Measurements from ENCODE around the gene MMP7.

The MMP7 gene

GRCh38 chr11:102527041-102527440 lies 3.5 kb downstream of the MMP7 start:
- TF ChIP-seq MAX (IDR thresholded peaks at IDR 0.05): no peak
- no peak for TF ChIP-seq TEAD4 (IDR thresholded peaks at IDR 0.05)
- no peak for TF ChIP-seq CREB1 (IDR thresholded peaks at IDR 0.05; ENCODE audit: low read depth)
- no peak for TF ChIP-seq USF1 (IDR thresholded peaks at IDR 0.05)
- no peak for TF ChIP-seq YY1 (IDR thresholded peaks at IDR 0.05; ENCODE audit: low read depth)
- no peak for TF ChIP-seq REST (IDR thresholded peaks at IDR 0.05; ENCODE audit: low read depth)
- TF ChIP-seq RAD21 (IDR thresholded peaks at IDR 0.05; ENCODE audit: low read depth): no peak
- no peak for TF ChIP-seq ZBTB7A (IDR thresholded peaks at IDR 0.05; ENCODE audit: low read depth)
- TF ChIP-seq EP300 (IDR thresholded peaks at IDR 0.05; ENCODE audit: borderline replicate concordance): no peak
- TF ChIP-seq CEBPB (IDR thresholded peaks at IDR 0.05): no peak
- TF ChIP-seq TAF1 (IDR thresholded peaks at IDR 0.05; ENCODE audit: low read depth): no peak
- no peak for TF ChIP-seq NFIC (IDR thresholded peaks at IDR 0.05)
- no peak for TF ChIP-seq FOXM1 (IDR thresholded peaks at IDR 0.05; ENCODE audit: borderline replicate concordance, low read depth)
- TF ChIP-seq TCF12 (IDR thresholded peaks at IDR 0.05; ENCODE audit: low read depth): no peak
- no peak for TF ChIP-seq EGR1 (IDR thresholded peaks at IDR 0.05)

- TF ChIP-seq TAF1 (IDR thresholded peaks at IDR 0.05; ENCODE audit: low read depth): no peak
- TF ChIP-seq RAD21 (IDR thresholded peaks at IDR 0.05; ENCODE audit: low read depth): no peak
- no peak for TF ChIP-seq YY1 (IDR thresholded peaks at IDR 0.05; ENCODE audit: low read depth)
- TF ChIP-seq EGR1 (IDR thresholded peaks at IDR 0.05): no peak
Measured at GRCh38 chr11:102523887-102524286, 6.7 kb downstream of the MMP7 start.

GRCh38 chr11:102523189-102523570 lies 7.4 kb downstream of the MMP7 start:
- TF ChIP-seq TAF1 (IDR thresholded peaks at IDR 0.05; ENCODE audit: low read depth): no peak
- TF ChIP-seq ZBTB7A (IDR thresholded peaks at IDR 0.05; ENCODE audit: low read depth): no peak
- no peak for TF ChIP-seq USF1 (IDR thresholded peaks at IDR 0.05)
- no peak for TF ChIP-seq NFIC (IDR thresholded peaks at IDR 0.05)
- TF ChIP-seq RAD21 (IDR thresholded peaks at IDR 0.05; ENCODE audit: low read depth): no peak
- no peak for TF ChIP-seq TCF12 (IDR thresholded peaks at IDR 0.05; ENCODE audit: low read depth)
- TF ChIP-seq TEAD4 (IDR thresholded peaks at IDR 0.05): no peak
- no peak for TF ChIP-seq REST (IDR thresholded peaks at IDR 0.05; ENCODE audit: low read depth)

GRCh38 chr11:102522312-102523188 lies 8.0 kb downstream of the MMP7 start:
- TF ChIP-seq MAX (IDR thresholded peaks at IDR 0.05) (no peak), USF1 (IDR thresholded peaks at IDR 0.05) (peak; percentile 22; the same call in 1 of the 2 replicates), CREB1 (IDR thresholded peaks at IDR 0.05; ENCODE audit: low read depth) (no peak)

GRCh38 chr11:102521121-102521520 lies 9.4 kb downstream of the MMP7 start:
- TF ChIP-seq TCF12 (IDR thresholded peaks at IDR 0.05; ENCODE audit: low read depth) (no peak), FOXM1 (IDR thresholded peaks at IDR 0.05; ENCODE audit: borderline replicate concordance, low read depth) (no peak), MAX (IDR thresholded peaks at IDR 0.05) (no peak), NFIC (IDR thresholded peaks at IDR 0.05) (no peak), USF1 (IDR thresholded peaks at IDR 0.05) (no peak)

All from Ishikawa (cell line).